Activated naive CD8-positive, alpha-beta T cell treated with anti-CD3 and anti-CD28 coated beads, Interleukin-2, amount 10 ng/mL, durations not matched to agents 7 days and 5 days (primary cell): ENCODE data around the gene ARHGEF2. TPM values are rescaled to one million over a fixed set of nuclear protein-coding genes. Genes with fewer than 3 reads are reported as not detected.
A peak's percentile ranks its signal among the peaks of the same experiment; 100 is the strongest.

Experiments
- ATAC-seq: fragments of 150-1000 bp; cut with Tn5 transposase; one replicate; pipeline ENCODE4 v1.10.0; 2021; ENCODE audit warnings: low read depth, moderate library complexity
- POLR2A ChIA-PET: fragments of 350-600 bp; sonication (Branson Sonifier 250); formaldehyde crosslinking; loops from one replicate; lab custom pipeline; 2021; ENCODE audit warnings: antibody characterized with exemption; lab: Charles Lee
- DNase-seq: peaks from one replicate; pipeline ENCODE4 v3.0.0; 2021
- H3K27ac Mint-ChIP-seq: one replicate; pipeline ENCODE4 v1.8.0; 2022; ENCODE audit warnings: mild to moderate bottlenecking, mixed read lengths
- H3K27me3 Mint-ChIP-seq: one replicate; pipeline ENCODE4 v1.8.0; 2022; ENCODE audit warnings: mild to moderate bottlenecking, moderate library complexity, mixed read lengths
- H3K36me3 Mint-ChIP-seq: one replicate; pipeline ENCODE4 v1.8.0; 2021; ENCODE audit warnings: mild to moderate bottlenecking, mixed read lengths
- H3K4me1 Mint-ChIP-seq: one replicate; pipeline ENCODE4 v1.8.0; 2021; ENCODE audit warnings: mixed read lengths
- H3K4me3 Mint-ChIP-seq: one replicate; pipeline ENCODE4 v1.8.0; 2022; ENCODE audit warnings: mild to moderate bottlenecking, moderate library complexity, mixed read lengths
- H3K9me3 Mint-ChIP-seq: one replicate; pipeline ENCODE4 v1.8.0; 2021; ENCODE audit warnings: mixed read lengths
- total RNA-seq, 2 experiments: library from RNA; stranded (reverse); gene quantifications; one replicate each; pipeline ENCODE4 v1.2.3, GENCODE V29; 2021

Gene ARHGEF2
- total RNA-seq, 2 experiments from 2014 or later: 151 to 155 TPM

- Mint-ChIP-seq H3K36me3 (peaks cover 14% of the 10 kb centered on the region), H3K9me3 (no peaks in the 10 kb centered on the region), H3K27ac (peak overlapping the region; percentile 89), H3K4me3 (no peak overlapping the region), H3K4me1 (peaks cover 53% of the 10 kb centered on the region), H3K27me3 (no peaks in the 10 kb centered on the region)
- ATAC-seq: no peak
- POLR2A ChIA-PET: interaction anchor here (0.8 to 7.5 kb wide), 4 partner anchors 9 to 47 kb away, joined by 3 to 105 read pairs (median 7); partner anchors contain the start of genes ARHGEF2 and KHDC4
- no peak for DNase-seq
These were observed 35.7 kb downstream of the ARHGEF2 start for GRCh38 chr1:155942578-155943141.

DNA sequence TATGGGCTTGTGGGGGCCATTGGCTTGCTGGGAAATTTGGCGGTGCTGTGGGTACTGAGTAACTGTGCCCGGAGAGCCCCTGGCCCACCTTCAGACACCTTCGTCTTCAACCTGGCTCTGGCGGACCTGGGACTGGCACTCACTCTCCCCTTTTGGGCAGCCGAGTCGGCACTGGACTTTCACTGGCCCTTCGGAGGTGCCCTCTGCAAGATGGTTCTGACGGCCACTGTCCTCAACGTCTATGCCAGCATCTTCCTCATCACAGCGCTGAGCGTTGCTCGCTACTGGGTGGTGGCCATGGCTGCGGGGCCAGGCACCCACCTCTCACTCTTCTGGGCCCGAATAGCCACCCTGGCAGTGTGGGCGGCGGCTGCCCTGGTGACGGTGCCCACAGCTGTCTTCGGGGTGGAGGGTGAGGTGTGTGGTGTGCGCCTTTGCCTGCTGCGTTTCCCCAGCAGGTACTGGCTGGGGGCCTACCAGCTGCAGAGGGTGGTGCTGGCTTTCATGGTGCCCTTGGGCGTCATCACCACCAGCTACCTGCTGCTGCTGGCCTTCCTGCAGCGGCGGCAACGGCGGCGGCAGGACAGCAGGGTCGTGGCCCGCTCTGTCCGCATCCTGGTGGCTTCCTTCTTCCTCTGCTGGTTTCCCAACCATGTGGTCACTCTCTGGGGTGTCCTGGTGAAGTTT is 36.4 kb downstream of the ARHGEF2 start:
- Mint-ChIP-seq H3K4me1 (peaks cover 49% of the 10 kb centered on the region), H3K27me3 (no peaks in the 10 kb centered on the region), H3K36me3 (peaks cover 12% of the 10 kb centered on the region)

DNA sequence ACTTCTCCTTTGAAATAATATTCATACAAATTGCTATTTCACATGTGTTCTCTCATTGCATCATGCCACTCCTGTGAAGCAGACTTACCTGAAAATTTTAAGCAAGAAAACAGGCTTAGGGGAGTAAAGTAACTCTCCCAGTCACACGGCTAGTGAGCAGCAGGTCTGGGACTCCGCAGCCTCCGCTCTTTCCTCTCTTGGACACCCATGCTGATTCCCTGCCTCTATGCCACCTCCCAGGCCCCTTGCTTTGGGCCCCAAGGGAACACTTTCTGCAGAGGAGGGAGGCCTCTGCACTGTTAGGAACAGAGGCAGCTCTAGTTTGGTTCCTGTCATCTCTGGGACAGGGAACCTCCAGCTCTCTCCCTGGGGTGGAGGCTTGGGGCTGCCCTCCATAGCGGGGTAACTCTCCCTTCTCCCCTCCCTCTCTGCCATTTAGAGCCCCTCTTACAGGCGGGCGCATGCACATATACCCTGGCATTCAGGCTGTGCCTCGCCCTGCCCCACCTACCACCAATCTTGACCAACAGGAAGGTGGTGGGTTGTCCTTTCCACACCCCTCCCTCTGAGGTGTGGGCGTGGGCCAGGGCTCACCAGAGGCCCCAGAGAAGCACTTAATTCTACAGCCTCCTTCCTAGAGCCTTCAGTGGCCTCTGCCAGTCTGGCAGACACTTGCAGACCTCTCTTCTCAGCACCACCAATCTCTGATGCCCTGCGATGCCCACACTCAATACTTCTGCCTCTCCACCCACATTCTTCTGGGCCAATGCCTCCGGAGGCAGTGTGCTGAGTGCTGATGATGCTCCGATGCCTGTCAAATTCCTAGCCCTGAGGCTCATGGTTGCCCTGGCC is 37.1 kb downstream of the ARHGEF2 start, which contains the start of gene RXFP4:
Gene RXFP4 (plus strand): TSS at position 646 of the 852 bp plus-strand sequence. CDS start 72 bp downstream, at position 718.
- peak within 1 kb of the TSS; percentile 45 for H3K4me3 Mint-ChIP-seq
- no peaks in the 10 kb centered on the region for H3K27me3 Mint-ChIP-seq
- peak; percentile 6 for ATAC-seq
- no peak for DNase-seq
- H3K9me3 Mint-ChIP-seq: no peaks in the 10 kb centered on the region
- POLR2A ChIA-PET: interaction anchor here (7.5 kb wide), 1 partner anchor 37 kb away, joined by 105 read pairs; the partner anchor contains the start of gene ARHGEF2
- H3K27ac Mint-ChIP-seq: peak within 1 kb of the TSS; percentile 89
- peaks cover 42% of the 10 kb centered on the region for H3K4me1 Mint-ChIP-seq
- H3K36me3 Mint-ChIP-seq: peaks cover 6% of the 10 kb centered on the region

More for the DNA sequence above, 36.4 kb downstream of the ARHGEF2 start:
- no peak overlapping the region for H3K4me3 Mint-ChIP-seq
- POLR2A ChIA-PET: interaction anchor here (0.8 to 7.5 kb wide), 4 partner anchors 8 to 47 kb away, joined by 3 to 105 read pairs (median 7); partner anchors contain the start of genes ARHGEF2 and KHDC4
- no peak for DNase-seq
- peak overlapping the region; percentile 89 for H3K27ac Mint-ChIP-seq
- ATAC-seq: no peak
- H3K9me3 Mint-ChIP-seq: no peaks in the 10 kb centered on the region

GRCh38 chr1:155940482-155940992 is 37.8 kb downstream of the ARHGEF2 start:
- DNase-seq: no peak
- Mint-ChIP-seq H3K9me3 (no peaks in the 10 kb centered on the region), H3K36me3 (peaks cover 4% of the 10 kb centered on the region), H3K4me3 (peak overlapping the region; percentile 45), H3K4me1 (peaks cover 38% of the 10 kb centered on the region), H3K27ac (peak overlapping the region; percentile 89), H3K27me3 (no peaks in the 10 kb centered on the region)
- ATAC-seq: peak; percentile 21
- POLR2A ChIA-PET: interaction anchor here (0.6 to 7.5 kb wide), 3 partner anchors 18 to 561 kb away, joined by 4 to 105 read pairs (median 5); partner anchors contain the start of gene ARHGEF2

GRCh38 chr1:155938220-155938627 is 40.1 kb downstream of the ARHGEF2 start:
- DNase-seq (no peak), ATAC-seq (peak; percentile 11)
- POLR2A ChIA-PET: interaction anchor here (0.6 to 2.4 kb wide), 7 partner anchors 8 to 128 kb away, joined by 3 to 17 read pairs (median 4); partner anchors contain the start of gene ARHGEF2
- Mint-ChIP-seq H3K27me3 (no peaks in the 10 kb centered on the region), H3K4me1 (peaks cover 29% of the 10 kb centered on the region), H3K27ac (no peak overlapping the region), H3K36me3 (no peaks in the 10 kb centered on the region), H3K9me3 (no peaks in the 10 kb centered on the region), H3K4me3 (no peak overlapping the region)

- H3K4me1 Mint-ChIP-seq: peaks cover 25% of the 10 kb centered on the region
- H3K27ac Mint-ChIP-seq: no peak overlapping the region
- H3K27me3 Mint-ChIP-seq: no peaks in the 10 kb centered on the region
These were observed 43.3 kb downstream of the ARHGEF2 start for GRCh38 chr1:155934936-155935590.

GRCh38 chr1:155934097-155934935 is 44.0 kb downstream of the ARHGEF2 start, which contains the start of gene KHDC4:
Gene KHDC4, minus strand, starts transcription at chr1:155934413. Its CDS starts 40 bp downstream, at chr1:155934373.
- Mint-ChIP-seq H3K4me1 (peaks cover 28% of the 10 kb centered on the region), H3K4me3 (no peak within 1 kb of the TSS), H3K36me3 (peaks cover 26% of the 10 kb centered on the region), H3K27me3 (no peaks in the 10 kb centered on the region), H3K27ac (no peak within 1 kb of the TSS), H3K9me3 (no peaks in the 10 kb centered on the region)
- ATAC-seq (peak; percentile 97), DNase-seq (peak; percentile 88)
- POLR2A ChIA-PET: interaction anchor here (0.5 to 3.2 kb wide), 34 partner anchors 8 to 1197 kb away, joined by 3 to 58 read pairs (median 4); partner anchors contain the start of genes ARHGEF2, MEF2D, SMG5 and SSR2

More at GRCh38 chr1:155934936-155935590, 43.3 kb downstream of the ARHGEF2 start:
- POLR2A ChIA-PET: interaction anchor here (0.5 to 3.2 kb wide), 26 partner anchors 10 to 1198 kb away, joined by 3 to 58 read pairs (median 4); partner anchors contain the start of genes ARHGEF2, MEF2D, SMG5 and SSR2
- H3K36me3 Mint-ChIP-seq: peaks cover 22% of the 10 kb centered on the region
- DNase-seq (no peak), ATAC-seq (no peak)
- H3K4me3 Mint-ChIP-seq: no peak overlapping the region
- H3K9me3 Mint-ChIP-seq: no peaks in the 10 kb centered on the region

GRCh38 chr1:155933591-155934096 is 44.7 kb downstream of the ARHGEF2 start:
- H3K9me3 Mint-ChIP-seq: no peaks in the 10 kb centered on the region
- POLR2A ChIA-PET: interaction anchor here (0.6 to 3.2 kb wide), 25 partner anchors 9 to 348 kb away, joined by 3 to 58 read pairs (median 4); partner anchors contain the start of genes ARHGEF2, SMG5, SSR2 and SYT11
- DNase-seq (no peak), ATAC-seq (no peak)
- no peak overlapping the region for H3K4me3 Mint-ChIP-seq
- peaks cover 30% of the 10 kb centered on the region for H3K36me3 Mint-ChIP-seq
- H3K27ac Mint-ChIP-seq: no peak overlapping the region
- no peaks in the 10 kb centered on the region for H3K27me3 Mint-ChIP-seq
- peaks cover 28% of the 10 kb centered on the region for H3K4me1 Mint-ChIP-seq

GRCh38 chr1:155932487-155932886 is 45.9 kb downstream of the ARHGEF2 start:
- Mint-ChIP-seq H3K9me3 (no peaks in the 10 kb centered on the region), H3K4me1 (peaks cover 24% of the 10 kb centered on the region), H3K4me3 (peak overlapping the region; percentile 77), H3K36me3 (peaks cover 36% of the 10 kb centered on the region), H3K27ac (peak overlapping the region; percentile 51), H3K27me3 (no peaks in the 10 kb centered on the region)
- DNase-seq (no peak), ATAC-seq (no peak)
- POLR2A ChIA-PET: interaction anchor here (0.5 to 1.7 kb wide), 6 partner anchors 9 to 355 kb away, joined by 3 to 4 read pairs (median 3); partner anchors contain the start of genes GON4L and RIT1

GRCh38 chr1:155932081-155932480 is 46.3 kb downstream of the ARHGEF2 start:
- H3K9me3 Mint-ChIP-seq: no peaks in the 10 kb centered on the region
- H3K27me3 Mint-ChIP-seq: no peaks in the 10 kb centered on the region
- H3K27ac Mint-ChIP-seq: peak overlapping the region; percentile 51
- H3K36me3 Mint-ChIP-seq: peaks cover 39% of the 10 kb centered on the region
- H3K4me1 Mint-ChIP-seq: peaks cover 27% of the 10 kb centered on the region
- DNase-seq (no peak), ATAC-seq (no peak)
- POLR2A ChIA-PET: interaction anchor here (0.5 to 1.7 kb wide), 7 partner anchors 8 to 356 kb away, joined by 3 to 4 read pairs (median 3); partner anchors contain the start of genes GON4L and RIT1
- peak overlapping the region; percentile 77 for H3K4me3 Mint-ChIP-seq
